H1 (cell line): ENCODE data around the gene RPTOR. TPM values are rescaled to one million over a fixed set of nuclear protein-coding genes. Genes with fewer than 3 reads are reported as not detected.

ENCODE experiments used
- CTCF ChIA-PET: fragments of 300-600 bp; sonication (Branson Sonifier 250); formaldehyde crosslinking; loops from one replicate; lab custom pipeline; 2021; ENCODE audit not compliant: partially characterized antibody; lab: Charles Lee
- POLR2A ChIA-PET: fragments of 300-600 bp; sonication (Branson Sonifier 250); formaldehyde crosslinking; loops from one replicate; lab custom pipeline; 2021; ENCODE audit warnings: inconsistent platforms; ENCODE audit not compliant: partially characterized antibody; lab: Charles Lee
- DNase-seq, 2 experiments: peaks; one replicate each; pipeline versions ENCODE4 v3.0.0 to v3.0.0-alpha.2; 2010 to 2022; ENCODE audit warnings: low spot score in 2 of 2, low read depth in 1 of 2, mixed read lengths in 1 of 2
- FAIRE-seq: peaks from 2 replicates; lab custom pipeline; 2011; peaks lifted over from hg19 to GRCh38; lab: Jason Lieb, UNC
- H2AFZ ChIP-seq: 2 replicates; pipeline ENCODE4 v1.8.1; 2012; ENCODE audit warnings: low read length, inconsistent platforms
- H2AK5ac ChIP-seq: 2 replicates; pipeline ENCODE4 v1.6.1; 2013; ENCODE audit warnings: low read depth, low read length
- H2BK120ac ChIP-seq: replicated peaks from 2 replicates; pipeline ENCODE3; 2013; ENCODE audit warnings: low read depth, low read length, inconsistent platforms
- H2BK12ac ChIP-seq: 2 replicates; pipeline ENCODE4 v1.6.1; 2013; ENCODE audit warnings: low read depth, low read length
- H2BK15ac ChIP-seq: 2 replicates; pipeline ENCODE4 v1.6.1; 2013; ENCODE audit warnings: low read length
- H2BK20ac ChIP-seq: 2 replicates; pipeline ENCODE4 v1.6.1; 2013; ENCODE audit warnings: low read length
- H2BK5ac ChIP-seq: 2 replicates; pipeline ENCODE4 v1.6.1; 2013; ENCODE audit warnings: low read depth, low read length
- H3K14ac ChIP-seq: 2 replicates; pipeline ENCODE4 v1.6.1; 2013; ENCODE audit warnings: inconsistent platforms; ENCODE audit not compliant: insufficient read length
- H3K18ac ChIP-seq: 2 replicates; pipeline ENCODE4 v1.6.1; 2013; ENCODE audit warnings: low read length; ENCODE audit errors: extremely low read depth
- H3K23ac ChIP-seq: 2 replicates; pipeline ENCODE4 v1.6.1; 2013; ENCODE audit warnings: inconsistent platforms; ENCODE audit not compliant: insufficient read length
- H3K23me2 ChIP-seq: 2 replicates; pipeline ENCODE4 v1.6.1; 2013; ENCODE audit warnings: low read depth, low read length
- H3K27ac ChIP-seq: 2 replicates; pipeline ENCODE4 v1.6.1; 2011; ENCODE audit warnings: low read depth, low read length, inconsistent platforms
- H3K27me3 ChIP-seq, 4 experiments: replicated peaks in 1 of 4; 1 replicate in 1 of 4; 2 replicates in 3 of 4; pipeline versions ENCODE4 v1.6.1 to v1.8.1; 2011 to 2013; ENCODE audit warnings: low read length in 3 of 4, mild to moderate bottlenecking in 3 of 4, inconsistent platforms in 2 of 4, mixed read lengths in 2 of 4, moderate library complexity in 1 of 4; ENCODE audit not compliant: control insufficient read depth in 3 of 4, insufficient read depth in 3 of 4; ENCODE audit errors: extremely low read depth in 1 of 4
- H3K36me3 ChIP-seq, 4 experiments: 2 replicates each; pipeline versions ENCODE4 v1.6.1 to v1.8.1; 2011 to 2013; ENCODE audit warnings: mild to moderate bottlenecking in 4 of 4, low read length in 3 of 4, moderate library complexity in 2 of 4, control low read depth in 1 of 4, inconsistent platforms in 1 of 4; ENCODE audit not compliant: insufficient read depth in 4 of 4, control insufficient read depth in 2 of 4
- H3K4ac ChIP-seq: replicated peaks from 2 replicates; pipeline ENCODE3; 2013; ENCODE audit warnings: low read length, low read depth, mixed read lengths, inconsistent platforms; ENCODE audit not compliant: insufficient read length
- H3K4me1 ChIP-seq, 4 experiments: replicated peaks in 1 of 4; 1 replicate in 1 of 4; 2 replicates in 3 of 4; pipeline versions ENCODE4 v1.6.1 to v1.8.1; 2011 to 2013; ENCODE audit warnings: low read length in 3 of 4, inconsistent platforms in 2 of 4, mixed read lengths in 1 of 4; ENCODE audit not compliant: insufficient read depth in 4 of 4, control insufficient read depth in 3 of 4
- H3K4me2 ChIP-seq, 2 experiments: 2 replicates each; pipeline versions ENCODE4 v1.6.1 to v1.8.1; 2011 to 2013; ENCODE audit warnings: low read depth in 2 of 2, low read length in 2 of 2, control low read depth in 1 of 2, inconsistent platforms in 1 of 2, mild to moderate bottlenecking in 1 of 2; ENCODE audit not compliant: insufficient read depth in 1 of 2
- H3K4me3 ChIP-seq, 4 experiments: fragments of 200-600, 300-600 bp in 1 of 4; sonication (generic), shearing (Covaris generic), sonication (Bioruptor Twin) in 1 of 4; 2 replicates each; pipeline versions ENCODE4 v1.5.1 to v1.8.1; 2011 to 2016; ENCODE audit warnings: low read length in 4 of 4, low read depth in 3 of 4, control low read depth in 2 of 4, inconsistent platforms in 2 of 4, mild to moderate bottlenecking in 2 of 4, mixed read lengths in 1 of 4, moderate library complexity in 1 of 4; ENCODE audit not compliant: insufficient read depth in 2 of 4; ENCODE audit errors: extremely low read depth in 1 of 4
- H3K56ac ChIP-seq: replicated peaks from 2 replicates; pipeline ENCODE3; 2013; ENCODE audit warnings: low read depth, mild to moderate bottlenecking, mixed read lengths, low read length, inconsistent platforms; ENCODE audit not compliant: insufficient read length
- H3K79me1 ChIP-seq: 2 replicates; pipeline ENCODE4 v1.6.1; 2013; ENCODE audit warnings: low read depth, low read length, control low read depth
- H3K79me2 ChIP-seq, 2 experiments: 2 replicates each; pipeline versions ENCODE4 v1.6.1 to v1.8.1; 2012 to 2013; ENCODE audit warnings: low read length in 2 of 2, mild to moderate bottlenecking in 2 of 2, inconsistent platforms in 1 of 2; ENCODE audit not compliant: insufficient read depth in 2 of 2, control insufficient read depth in 1 of 2
- H3K9ac ChIP-seq, 4 experiments: replicated peaks in 1 of 4; 1 replicate in 1 of 4; 2 replicates in 3 of 4; pipeline versions ENCODE4 v1.6.1 to v1.8.1; 2011 to 2013; ENCODE audit warnings: low read depth in 3 of 4, low read length in 3 of 4, control low read depth in 2 of 4, mild to moderate bottlenecking in 2 of 4, moderate library complexity in 2 of 4, inconsistent platforms in 1 of 4; ENCODE audit errors: extremely low read depth in 1 of 4
- H3K9me3 ChIP-seq, 2 experiments: 2 replicates each; pipeline versions ENCODE4 v1.6.1 to v1.8.1; 2012 to 2013; ENCODE audit warnings: mild to moderate bottlenecking in 2 of 2, moderate library complexity in 2 of 2, control low read depth in 1 of 2, inconsistent platforms in 1 of 2, low read depth in 1 of 2, low read length in 1 of 2, mixed read lengths in 1 of 2; ENCODE audit not compliant: insufficient read depth in 2 of 2
- H4K20me1 ChIP-seq, 2 experiments: replicated peaks in 1 of 2; 2 replicates each; pipeline versions ENCODE3 to v1.8.1; 2011 to 2013; ENCODE audit warnings: inconsistent platforms in 2 of 2, low read length in 2 of 2, mild to moderate bottlenecking in 1 of 2; ENCODE audit not compliant: insufficient read depth in 2 of 2, control insufficient read depth in 1 of 2
- H4K5ac ChIP-seq: 2 replicates; pipeline ENCODE4 v1.6.1; 2013; ENCODE audit warnings: low read length, low read depth, mixed read lengths, inconsistent platforms; ENCODE audit not compliant: insufficient read length
- H4K8ac ChIP-seq: 2 replicates; pipeline ENCODE4 v1.8.0; 2013; ENCODE audit warnings: mild to moderate bottlenecking, moderate library complexity, low read length, inconsistent platforms; ENCODE audit not compliant: insufficient read depth; ENCODE audit errors: extremely low read depth
- H4K91ac ChIP-seq: replicated peaks from 2 replicates; pipeline ENCODE3; 2013; ENCODE audit warnings: low read length, mixed read lengths, inconsistent platforms; ENCODE audit not compliant: insufficient read length
- KDM4A ChIP-seq: IDR thresholded peaks from one replicate; pipeline ENCODE4 v1.7.1; 2012; ENCODE audit warnings: low read depth, mild to moderate bottlenecking, moderate library complexity, low read length, inconsistent platforms; ENCODE audit not compliant: severe bottlenecking
- KDM5A ChIP-seq: fragments of 200-600 bp; IDR thresholded peaks from 2 replicates; pipeline ENCODE4 v1.7.1; 2012; ENCODE audit warnings: mild to moderate bottlenecking, low read length, inconsistent platforms, mixed read lengths
- POLR2AphosphoS5 ChIP-seq: IDR thresholded peaks from 2 replicates; pipeline ENCODE4 v1.6.1; 2011; ENCODE audit warnings: low read depth, low read length
- SIRT6 ChIP-seq: IDR thresholded peaks from one replicate; pipeline ENCODE4 v1.7.1; 2012; ENCODE audit warnings: low read length, inconsistent platforms
- SP4 ChIP-seq: IDR thresholded peaks from 2 replicates; pipeline ENCODE4 v1.6.1; 2012; ENCODE audit warnings: low read length, inconsistent platforms
- ZNF274 ChIP-seq: IDR thresholded peaks from 2 replicates; pipeline ENCODE4 v1.7.0; 2012; ENCODE audit warnings: low read length, borderline replicate concordance; ENCODE audit errors: extremely low read depth
- WGBS, 2 experiments: shearing (Covaris generic) in 1 of 2; methylation state at CpG; one replicate each; pipeline versions ENCODE4 v1.1.6 to v1.1.7; 2013 to 2015; ENCODE audit warnings: low lambda C conversion rate in 2 of 2, mixed read lengths in 2 of 2, inconsistent platforms in 1 of 2, low coverage in 1 of 2, missing lambda C conversion rate in 1 of 2; ENCODE audit not compliant: insufficient replicate concordance in 2 of 2, insufficient coverage in 1 of 2, insufficient read length in 1 of 2; ENCODE audit errors: extremely low coverage in 1 of 2, missing lambda C conversion rate in 1 of 2; 5-methylcytosine and 5-hydroxymethylcytosine counted together
- polyA plus RNA-seq, 7 experiments: library from polyadenylated mRNA; depleted of rRNA in 3 of 7; stranded (reverse) in 5 of 7; unstranded in 2 of 7; fragments of >200 nt in 5 of 7; fragments of 200-250 nt in 2 of 7; gene quantifications; 1 replicate in 5 of 7; 2 replicates in 1 of 7; 4 replicates in 1 of 7; pipeline versions ENCODE4 v1.2.1 to v1.2.3, GENCODE V29; 2011 to 2013; ENCODE audit warnings: missing spikeins in 2 of 7, mixed read lengths in 2 of 7
- total RNA-seq: library from RNA; stranded (reverse); fragmentation: NEBNext Ultra II Directional; extraction: Animal tissue kit (Norgen Biotek cat#: 25700); gene quantifications from 2 replicates; pipeline ENCODE4 v1.2.1, GENCODE V29; 2021

The RPTOR gene
- total and polyA plus RNA-seq, 2 of the 8 experiments (the other 6 are each of a cell fraction or from before 2014, with no cell fraction given): 6.9 to 28.7 TPM

DNA sequence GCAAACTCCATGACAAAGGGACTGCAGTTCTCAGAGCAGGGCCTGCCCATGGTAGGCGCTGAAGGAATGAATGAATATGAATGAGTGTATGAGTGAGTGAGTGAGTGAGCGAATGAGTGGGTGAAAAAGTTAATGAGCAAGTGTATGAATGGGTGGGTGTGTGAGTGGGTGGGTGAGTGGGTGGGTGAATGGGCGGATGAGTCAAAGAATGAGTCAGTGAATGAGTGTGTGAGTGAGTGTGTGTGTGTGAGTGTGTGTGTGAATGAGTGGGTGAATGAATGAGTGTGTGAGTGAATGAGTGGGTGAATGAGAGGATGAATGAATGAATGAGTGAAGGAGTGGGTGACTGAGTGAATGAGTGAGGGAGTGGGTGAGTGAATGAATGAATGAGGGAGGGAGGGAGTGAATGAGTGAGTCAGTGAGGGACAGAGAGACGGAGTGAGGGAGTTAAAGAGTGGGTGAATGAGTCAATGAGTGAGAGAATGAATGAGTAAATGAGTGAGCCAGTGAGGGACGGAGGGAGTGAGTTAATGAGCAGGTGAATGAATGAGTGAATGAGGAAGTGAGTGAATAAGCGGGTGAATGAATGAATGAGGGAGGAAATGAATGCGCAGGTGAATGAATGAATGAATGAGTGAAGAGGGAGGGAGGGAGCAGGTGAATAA is 435.9 kb downstream of the RPTOR start:
- Histone ChIP-seq H3K79me2 (no peaks in the 10 kb centered on the region), H4K91ac (no peak overlapping the region), H2AK5ac (peak overlapping the region; percentile 82; the same call in 1 of the 2 replicates), H3K4ac (no peak overlapping the region), H3K23ac (no peak overlapping the region), H2BK20ac (no peak overlapping the region), H3K23me2 (peaks cover 6% of the 10 kb centered on the region; the same call in 1 of the 2 replicates), H2AFZ (no peak overlapping the region), H3K9ac (no peak overlapping the region), H3K27ac (no peak overlapping the region)
- DNase-seq: no peak
- 65 to 100% methylated on average over 3 to 7 of the region's 7 CpGs for WGBS, 2 experiments
- no peak for TF ChIP-seq KDM4A
- TF ChIP-seq ZNF274: no peak
- TF ChIP-seq SP4: no peak
- no peak for TF ChIP-seq SIRT6
- no peak for TF ChIP-seq POLR2AphosphoS5
- no peak for TF ChIP-seq KDM5A
- TF ChIP-seq, all 59 proteins: peak for 0
- Histone ChIP-seq H3K4me2 (peak overlapping the region in 1 of 2 experiments; percentile 57; a peak in 2 of 4 replicates), H2BK120ac (no peak overlapping the region), H3K9me3 (no peaks in the 10 kb centered on the region), H3K4me3 (peak overlapping the region in 1 of 4 experiments; percentile 56; a peak in 2 of 8 replicates), H3K4me1 (peaks cover 0 to 8% (median 1%) of the 10 kb centered on the region in 4 experiments; a peak in 4 of 7 replicates), H4K8ac (no peak overlapping the region), H2BK5ac (no peak overlapping the region), H2BK15ac (no peak overlapping the region), H2BK12ac (peak overlapping the region; percentile 19; the same call in 1 of the 2 replicates), H3K18ac (no peak overlapping the region), H4K20me1 (no peaks in the 10 kb centered on the region), H3K14ac (no peak overlapping the region), H4K5ac (no peak overlapping the region), H3K27me3 (peaks cover 0 to 9% (median 4%) of the 10 kb centered on the region in 4 experiments; a peak in 4 of 7 replicates), H3K36me3 (no peaks in the 10 kb centered on the region), H3K79me1 (no peaks in the 10 kb centered on the region), H3K56ac (no peak overlapping the region)
- ChIA-PET CTCF (interaction anchor here (0.6 to 1.9 kb wide), 6 partner anchors 9 to 553 kb away, joined by 3 to 7 read pairs (median 3); no protein-coding TSS in a partner anchor), POLR2A (no interaction called here)
- FAIRE-seq: no peak
